GM12873 (cell line): ENCODE data around the gene ANKRD60.

ENCODE experiments used
- TF ChIP-seq, protein P1 (sequence below): IDR thresholded peaks from 2 replicates; pipeline ENCODE4 v1.5.1; 2012; ENCODE audit warnings: low read depth, mild to moderate bottlenecking, moderate library complexity, low read length, control low read depth; ENCODE audit not compliant: insufficient read depth; ENCODE audit errors: missing control alignments

Gene ANKRD60

GRCh38 chr20:58268421-58268821 lies 40.0 kb upstream of the ANKRD60 start:
- TF ChIP-seq, protein P1, sequence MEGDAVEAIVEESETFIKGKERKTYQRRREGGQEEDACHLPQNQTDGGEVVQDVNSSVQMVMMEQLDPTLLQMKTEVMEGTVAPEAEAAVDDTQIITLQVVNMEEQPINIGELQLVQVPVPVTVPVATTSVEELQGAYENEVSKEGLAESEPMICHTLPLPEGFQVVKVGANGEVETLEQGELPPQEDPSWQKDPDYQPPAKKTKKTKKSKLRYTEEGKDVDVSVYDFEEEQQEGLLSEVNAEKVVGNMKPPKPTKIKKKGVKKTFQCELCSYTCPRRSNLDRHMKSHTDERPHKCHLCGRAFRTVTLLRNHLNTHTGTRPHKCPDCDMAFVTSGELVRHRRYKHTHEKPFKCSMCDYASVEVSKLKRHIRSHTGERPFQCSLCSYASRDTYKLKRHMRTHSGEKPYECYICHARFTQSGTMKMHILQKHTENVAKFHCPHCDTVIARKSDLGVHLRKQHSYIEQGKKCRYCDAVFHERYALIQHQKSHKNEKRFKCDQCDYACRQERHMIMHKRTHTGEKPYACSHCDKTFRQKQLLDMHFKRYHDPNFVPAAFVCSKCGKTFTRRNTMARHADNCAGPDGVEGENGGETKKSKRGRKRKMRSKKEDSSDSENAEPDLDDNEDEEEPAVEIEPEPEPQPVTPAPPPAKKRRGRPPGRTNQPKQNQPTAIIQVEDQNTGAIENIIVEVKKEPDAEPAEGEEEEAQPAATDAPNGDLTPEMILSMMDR, result no peak

- TF ChIP-seq, protein P1, result no peak
Observed at GRCh38 chr20:58267389-58268215, 39.1 kb upstream of the ANKRD60 start.

DNA sequence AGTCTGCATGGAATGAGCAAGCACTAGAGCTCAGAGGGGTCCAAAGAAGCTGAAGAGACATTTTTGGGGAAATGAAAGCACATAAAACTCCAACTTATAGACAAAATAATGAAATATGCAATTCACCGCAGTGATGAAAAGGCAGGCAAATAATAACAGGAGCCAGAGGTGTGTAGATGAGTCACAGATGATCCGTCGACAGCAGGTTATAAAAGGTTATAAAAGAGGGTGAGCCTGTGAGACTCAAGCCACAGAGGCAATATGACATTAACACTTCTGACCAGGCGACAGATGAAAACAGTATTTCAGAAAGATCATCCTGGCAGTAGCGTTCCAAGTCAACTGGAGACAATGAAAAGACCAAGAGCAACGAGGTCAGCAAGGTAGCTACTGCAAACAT lies 35.8 kb upstream of the ANKRD60 start:
- TF ChIP-seq, protein P1, result no peak

DNA sequence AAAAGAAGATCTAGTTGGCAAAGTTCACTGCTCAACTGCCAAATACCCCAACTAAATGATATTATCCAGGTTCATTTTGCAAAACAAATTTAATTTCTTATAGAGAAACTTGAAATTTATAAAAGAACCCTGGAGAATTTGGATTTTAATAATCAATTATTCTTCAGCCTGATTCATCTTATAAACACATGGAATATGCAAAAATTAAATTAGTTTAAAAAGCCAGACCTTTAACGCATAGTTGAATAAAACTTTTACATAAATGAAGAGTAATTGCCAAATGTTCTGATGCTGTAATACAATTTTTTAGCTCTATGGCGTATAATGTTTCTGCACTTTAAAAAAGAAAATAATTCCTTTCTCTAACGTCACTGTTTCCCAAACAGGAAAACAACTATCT lies 33.2 kb upstream of the ANKRD60 start:
- TF ChIP-seq, protein P1, result no peak

- TF ChIP-seq, protein P1, result no peak
Observed at GRCh38 chr20:58260006-58260405, 31.6 kb upstream of the ANKRD60 start.

DNA sequence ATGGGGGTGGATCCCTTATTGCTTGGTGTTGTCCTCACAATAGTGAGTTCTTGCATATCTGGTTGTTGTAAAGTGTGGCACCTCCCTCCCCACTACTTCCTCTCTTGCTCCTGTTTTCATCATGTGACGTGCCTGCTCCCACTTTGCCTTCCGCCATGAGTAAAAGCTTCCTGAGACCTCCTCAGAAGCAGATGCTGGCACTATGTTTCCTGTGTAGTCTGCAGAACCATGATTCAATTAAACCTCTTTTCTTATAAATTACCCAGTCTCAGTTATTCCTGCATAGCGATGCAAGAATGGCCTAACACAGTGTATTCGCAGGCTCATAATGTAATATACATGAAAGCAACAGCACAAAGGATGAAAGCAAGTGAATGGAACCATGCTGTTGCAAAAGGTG lies 28.4 kb upstream of the ANKRD60 start:
- TF ChIP-seq, protein P1, result no peak

- TF ChIP-seq, protein P1, result no peak
Observed at GRCh38 chr20:58256307-58256706, 27.9 kb upstream of the ANKRD60 start.
